K562 (cell line): ENCODE results near the gene RASAL1. TPM values are rescaled to one million over a fixed set of nuclear protein-coding genes. Genes with fewer than 3 reads are reported as not detected.

Experiments
- ATAC-seq: fragments of 200-7000 bp; cut with Tn5 transposase; 3 replicates; pipeline ENCODE4 v1.9.1; 2020; ENCODE audit warnings: moderate library complexity
- BruUV-seq: library from RNA; stranded (reverse); fragments of 400-500 nt; replicated peaks from 2 replicates; lab custom pipeline; 2021; lab: Mats Ljungman, UMichigan
- CTCF ChIA-PET: fragments of 300-600 bp; formaldehyde crosslinking; extraction: SDS; loops from one replicate; lab custom pipeline; 2021; ENCODE audit warnings: low intra/inter-chr PET ratio; lab: Yijun Ruan, JAX
- POLR2A ChIA-PET: fragments of 300-600, 350-650 bp; sonication (Branson Sonifier 250); formaldehyde crosslinking; extraction: SDS; loops from one replicate; lab custom pipeline; 2021; ENCODE audit warnings: antibody characterized with exemption, inconsistent platforms; lab: Yijun Ruan, JAX
- DNase-seq, 4 experiments: peaks; one replicate each; pipeline versions ENCODE4 v3.0.0 to v3.0.0-alpha.2; 2011 to 2018; ENCODE audit warnings: low spot score in 3 of 4, mixed read lengths in 3 of 4; ENCODE audit errors: extremely low read depth in 1 of 4
- FAIRE-seq: peaks from 2 replicates; lab custom pipeline; 2011; peaks lifted over from hg19 to GRCh38; lab: Jason Lieb, UNC
- H2AFZ ChIP-seq: 2 replicates; pipeline ENCODE4 v1.6.0; 2011; ENCODE audit warnings: low read depth, low read length, control low read depth, inconsistent platforms
- H3K27ac ChIP-seq: fragments of 200-600 bp; 3 replicates; pipeline ENCODE4 v1.8.0; 2011; ENCODE audit warnings: low read depth, mild to moderate bottlenecking, control low read depth, inconsistent platforms, low read length, moderate library complexity, mixed read lengths; ENCODE audit errors: extremely low read depth
- H3K27me3 ChIP-seq, 2 experiments: fragments of 300-600 bp in 1 of 2; 2 replicates in 1 of 2; 3 replicates in 1 of 2; pipeline versions ENCODE4 v1.6.0 to v1.8.0; 2011; ENCODE audit warnings: inconsistent platforms in 2 of 2, low read length in 2 of 2, mild to moderate bottlenecking in 1 of 2, mixed read lengths in 1 of 2, moderate library complexity in 1 of 2; ENCODE audit not compliant: control insufficient read depth in 2 of 2, insufficient read depth in 2 of 2
- H3K36me3 ChIP-seq: fragments of 300-600 bp; 3 replicates; pipeline ENCODE4 v1.8.0; 2011; ENCODE audit warnings: mild to moderate bottlenecking, low read length, inconsistent platforms; ENCODE audit not compliant: control insufficient read depth, insufficient read depth
- H3K4me1 ChIP-seq, 2 experiments: fragments of 200-600 bp in 1 of 2; replicated peaks in 1 of 2; 2 replicates in 1 of 2; 3 replicates in 1 of 2; pipeline versions ENCODE4 v1.5.1 to v1.8.0; 2011; ENCODE audit warnings: inconsistent platforms in 2 of 2, low read length in 2 of 2, mild to moderate bottlenecking in 1 of 2, mixed read lengths in 1 of 2, moderate library complexity in 1 of 2; ENCODE audit not compliant: control insufficient read depth in 2 of 2, insufficient read depth in 2 of 2
- H3K4me2 ChIP-seq: 2 replicates; pipeline ENCODE4 v1.6.1; 2011; ENCODE audit warnings: low read length, control low read depth, inconsistent platforms, mixed read lengths; ENCODE audit not compliant: insufficient read depth
- H3K4me3 ChIP-seq: fragments of 200-600 bp; sonication (generic), shearing (Covaris generic); 2 replicates; pipeline ENCODE4 v1.5.1; 2016; ENCODE audit warnings: control low read depth, inconsistent platforms
- H3K79me2 ChIP-seq: fragments of 200-600 bp; 3 replicates; pipeline ENCODE4 v1.8.0; 2011; ENCODE audit warnings: low read length, inconsistent platforms; ENCODE audit not compliant: control insufficient read depth, insufficient read depth
- H3K9ac ChIP-seq, 2 experiments: 2 replicates each; pipeline versions ENCODE4 v1.6.0 to v1.6.1; 2011; ENCODE audit warnings: low read depth in 2 of 2, low read length in 2 of 2, control low read depth in 1 of 2, inconsistent platforms in 1 of 2, mild to moderate bottlenecking in 1 of 2, mixed read lengths in 1 of 2; ENCODE audit not compliant: insufficient read depth in 1 of 2
- H3K9me1 ChIP-seq: one replicate; pipeline ENCODE4 v1.6.0; 2011; ENCODE audit warnings: inconsistent platforms, mild to moderate bottlenecking, low read length, moderate library complexity; ENCODE audit not compliant: control insufficient read depth, insufficient read depth
- H3K9me3 ChIP-seq: replicated peaks from 2 replicates; pipeline ENCODE4 v1.5.1; 2011; ENCODE audit warnings: low read depth, low read length, inconsistent platforms; ENCODE audit not compliant: control insufficient read depth, insufficient read depth
- H4K20me1 ChIP-seq: replicated peaks from 2 replicates; pipeline ENCODE4 v1.6.1; 2011; ENCODE audit warnings: low read length, inconsistent platforms, mixed read lengths; ENCODE audit not compliant: control insufficient read depth, insufficient read depth
- ADNP ChIP-seq: fragments of 200-800 bp; sonication (Bioruptor generic); IDR thresholded peaks from 2 replicates; pipeline ENCODE4 v1.6.1; 2016; ENCODE audit warnings: missing genetic modification characterization, missing compliant biosample characterization
- BRD4 ChIP-seq: fragments of 200-600 bp; sonication (generic); IDR thresholded peaks from 2 replicates; pipeline ENCODE4 v1.6.1; 2017; ENCODE audit warnings: inconsistent platforms
- CREB5 ChIP-seq: fragments of 250-450 bp; sonication (Bioruptor Pico); IDR thresholded peaks from 2 replicates; pipeline ENCODE4 v1.5.0; 2020; ENCODE audit warnings: mild to moderate bottlenecking
- E2F6 ChIP-seq, 2 experiments: IDR thresholded peaks; 2 replicates each; pipeline ENCODE4 v1.6.1; 2011; ENCODE audit warnings: borderline replicate concordance in 1 of 2, control low read depth in 1 of 2, low read depth in 1 of 2, low read length in 1 of 2, mild to moderate bottlenecking in 1 of 2, mixed read lengths in 1 of 2, moderate library complexity in 1 of 2; ENCODE audit not compliant: insufficient read depth in 1 of 2, insufficient read length in 1 of 2, poor library complexity in 1 of 2, severe bottlenecking in 1 of 2; ENCODE audit errors: extremely low read depth in 1 of 2
- FOXP1 ChIP-seq: sonication (generic); formaldehyde crosslinking; IDR thresholded peaks from 2 replicates; pipeline ENCODE4 v1.8.0; 2022; ENCODE audit warnings: mild to moderate bottlenecking, missing genetic modification reagents
- MED1 ChIP-seq: sonication (generic); formaldehyde crosslinking; IDR thresholded peaks from 2 replicates; pipeline ENCODE4 v1.8.1; 2023; ENCODE audit warnings: missing genetic modification reagents, borderline replicate concordance
- MXD1 ChIP-seq: fragments of 250-450 bp; sonication (Bioruptor Pico); IDR thresholded peaks from 2 replicates; pipeline ENCODE4 v1.8.0; 2021; ENCODE audit warnings: borderline replicate concordance, mild to moderate bottlenecking, moderate library complexity; ENCODE audit not compliant: poor library complexity, severe bottlenecking
- PHF21A ChIP-seq: fragments of 450-650 bp; IDR thresholded peaks from 2 replicates; pipeline ENCODE4 v1.6.1; 2017; ENCODE audit warnings: low read depth, borderline replicate concordance
- PREB ChIP-seq: sonication (generic); formaldehyde crosslinking; IDR thresholded peaks from 2 replicates; pipeline ENCODE4 v1.8.1; 2023; ENCODE audit warnings: mild to moderate bottlenecking, missing genetic modification reagents
- PRPF4 ChIP-seq: fragments of 200-400 bp; formaldehyde crosslinking; IDR thresholded peaks from one replicate; pipeline ENCODE4 v1.6.1; 2017; ENCODE audit warnings: low read length, low read depth, mild to moderate bottlenecking; ENCODE audit not compliant: insufficient read depth, poor library complexity, severe bottlenecking
- TFAP4 ChIP-seq: sonication (generic); formaldehyde crosslinking; IDR thresholded peaks from 2 replicates; pipeline ENCODE4 v1.8.0; 2022; ENCODE audit warnings: missing genetic modification reagents, mild to moderate bottlenecking, moderate library complexity, borderline replicate concordance
- UBTF ChIP-seq, 2 experiments: IDR thresholded peaks; 2 replicates each; pipeline ENCODE4 v1.6.1; 2012; ENCODE audit warnings: improper control_type of control experiment in 2 of 2, low read depth in 2 of 2, low read length in 2 of 2, borderline replicate concordance in 1 of 2
- ZC3H11A ChIP-seq: IDR thresholded peaks from 2 replicates; pipeline ENCODE4 v1.6.1; 2012; ENCODE audit warnings: low read depth, low read length, improper control_type of control experiment
- ZNF224 ChIP-seq: sonication (generic); formaldehyde crosslinking; IDR thresholded peaks from 2 replicates; pipeline ENCODE4 v1.8.0; 2022; ENCODE audit warnings: mild to moderate bottlenecking, missing genetic modification reagents
- WGBS: fragments of 100-300 bp; shearing (Covaris generic); methylation state at CpG from one replicate; pipeline ENCODE4 v1.1.6; 2016; ENCODE audit warnings: low coverage, mixed read lengths; ENCODE audit not compliant: insufficient coverage; ENCODE audit errors: missing lambda C conversion rate; 5-methylcytosine and 5-hydroxymethylcytosine counted together
- in situ Hi-C: fragments of 300-500 bp; cut with MboI; formaldehyde crosslinking; loops from 4 replicates; pipeline ENCODE4 v1.15.0; 2018; ENCODE audit warnings: inconsistent platforms, mixed read lengths
- intact Hi-C: fragments of 100-400 bp; cut with micrococcal nuclease; formaldehyde crosslinking; loops from 2 replicates; pipeline ENCODE4 v1.14.2; 2022
- polyA plus RNA-seq, 8 experiments: library from polyadenylated mRNA; depleted of rRNA in 4 of 8; stranded (reverse) in 5 of 8; unstranded in 3 of 8; fragments of >200 nt; fragmentation: Nextera tagmentation in 2 of 8; fragmentation: Illumina TruSeq in 1 of 8; extraction: Ambion mirVana in 2 of 8; extraction: Trizol in 1 of 8; gene quantifications; 2 replicates each; pipeline versions ENCODE4 v1.2.1 to v1.2.3, GENCODE V29; 2011 to 2014; ENCODE audit warnings: inconsistent platforms in 1 of 8, missing spikeins in 1 of 8
- total RNA-seq, 7 experiments: library from RNA; depleted of rRNA in 6 of 7; stranded (reverse); fragments of >200 nt in 6 of 7; fragmentation: Illumina TruSeq in 2 of 7; extraction: Trizol in 2 of 7; gene quantifications; 2 replicates each; pipeline versions ENCODE4 v1.2.1 to v1.2.3, GENCODE V29; 2011 to 2021; ENCODE audit warnings: low replicate concordance in 1 of 7

The RASAL1 gene
- total and polyA plus RNA-seq, 9 of the 15 experiments (the other 6 are each of a cell fraction or from before 2014, with no cell fraction given), result 0.06 to 0.16 (median 0.14) TPM; not detected in 6

GRCh38 chr12:113106361-113106760 is 29.2 kb downstream of the RASAL1 start:
- peaks cover 0 to 8% of the 10 kb centered on the region in 2 experiments; a peak in 2 of 5 replicates for H3K4me1 ChIP-seq
- POLR2A ChIA-PET, result interaction anchor here (0.8 kb wide), 1 partner anchor 13 kb away, joined by 3 read pairs; no protein-coding TSS in a partner anchor
- BruUV-seq, result no TSS peak
- H4K20me1 ChIP-seq, result peaks cover 4% of the 10 kb centered on the region; the same call in 1 of the 2 replicates
- H3K9ac ChIP-seq, result no peak overlapping the region
- in situ Hi-C loops (no loop called here), intact Hi-C loops (no loop called here)
- H3K4me3 ChIP-seq, result no peak overlapping the region
- no peaks in the 10 kb centered on the region for H3K9me1 ChIP-seq
- no peaks in the 10 kb centered on the region for H3K79me2 ChIP-seq
- no peaks in the 10 kb centered on the region for H3K9me3 ChIP-seq
- DNase-seq (no peak), ATAC-seq (no peak), FAIRE-seq (no peak)
- peaks cover 3 to 40% of the 10 kb centered on the region in 2 experiments; a peak in 4 of 5 replicates for H3K27me3 ChIP-seq
- no peak for TF ChIP-seq FOXP1 (CRISPR knock-in tag)
- TF ChIP-seq TFAP4 (CRISPR knock-in tag), result no peak
- TF ChIP-seq PHF21A, result no peak
- no peak for TF ChIP-seq E2F6 (IDR thresholded peaks at IDR 0.05; ENCODE audit: borderline replicate concordance in 1 of 2, extremely low read depth in 1 of 2, insufficient read depth in 1 of 2, insufficient read length in 1 of 2, low read depth in 1 of 2, low read length in 1 of 2, poor library complexity in 1 of 2, severe bottlenecking in 1 of 2)
- TF ChIP-seq ADNP, result no peak
- no peak for TF ChIP-seq ZNF224
- no peak for TF ChIP-seq ZC3H11A
- no peak for TF ChIP-seq PRPF4
- TF ChIP-seq MXD1 (CRISPR knock-in tag), result no peak
- TF ChIP-seq MED1 (CRISPR knock-in tag), result no peak
- no peak for TF ChIP-seq UBTF (IDR thresholded peaks at IDR 0.05; ENCODE audit: borderline replicate concordance in 1 of 2, low read depth in 2 of 2, low read length in 2 of 2)
- TF ChIP-seq BRD4, result no peak
- TF ChIP-seq CREB5 (CRISPR knock-in tag), result no peak
- TF ChIP-seq PREB (CRISPR knock-in tag), result no peak
- H3K36me3 ChIP-seq, result no peaks in the 10 kb centered on the region
- no peak overlapping the region for H3K4me2 ChIP-seq
- no peak overlapping the region for H3K27ac ChIP-seq
- WGBS, result 7% methylated on average over 1 of the region's 1 CpG
- CTCF ChIA-PET, result no interaction called here
- no peak overlapping the region for H2AFZ ChIP-seq
